ENCODE data around the gene MYBPH. TPM values are rescaled to one million over a fixed set of nuclear protein-coding genes. Genes with fewer than 3 reads are reported as not detected.

MYBPH gene
- total and polyA plus RNA-seq, 10 donors, result 0.09 to 2.7 (median 0.32) TPM; not detected in 3

GRCh38 chr1:203201516-203202205 is 26.0 kb upstream of the MYBPH start:
- intact Hi-C loops (cut with DNase I; ENCODE audit: low total_unique reads), result no loop called here
- Histone ChIP-seq H3K4me3 (peak overlapping the region in 1 of 8 donors; percentile 26), H3K27ac (peak overlapping the region in 7 of 8 donors; percentile 61 to 86 (median 74)), H3K36me3 (no peaks in the 10 kb centered on the region), H3K27me3 (replicated peaks in 1 of 7) (peaks cover 0 to 11% (median 0%) of the 10 kb centered on the region in 7 donors), H3K4me1 (peaks cover 0 to 38% (median 18%) of the 10 kb centered on the region in 6 donors), H3K9me3 (no peaks in the 10 kb centered on the region)
- WGBS, 5 donors, result 67 to 93% (median 80%) methylated on average over 10 of the region's 10 CpGs
- no peak for DNase-seq
- TF ChIP-seq CTCF (IDR thresholded peaks at IDR 0.05 in 8 of 11, conservative IDR thresholded peaks at IDR 0.05 in 3 of 11), result no peak

GRCh38 chr1:203200916-203201315 is 25.3 kb upstream of the MYBPH start:
- DNase-seq, result no peak
- intact Hi-C loops (cut with DNase I; ENCODE audit: low total_unique reads), result no loop called here
- no peaks in the 10 kb centered on the region for H3K36me3 ChIP-seq
- TF ChIP-seq POLR2A (IDR thresholded peaks at IDR 0.05) (no peak), POLR2AphosphoS5 (IDR thresholded peaks at IDR 0.05) (no peak), CTCF (IDR thresholded peaks at IDR 0.05 in 8 of 11, conservative IDR thresholded peaks at IDR 0.05 in 3 of 11) (no peak)
- peak overlapping the region in 5 of 8 donors; percentile 59 to 86 (median 74) for H3K27ac ChIP-seq
- no peaks in the 10 kb centered on the region for H3K9me3 ChIP-seq
- WGBS, 5 donors, result 28 to 56% (median 42%) methylated on average over 1 of the region's 1 CpG
- H3K4me1 ChIP-seq, result peaks cover 0 to 38% (median 18%) of the 10 kb centered on the region in 6 donors
- peaks cover 0 to 11% (median 0%) of the 10 kb centered on the region in 7 donors for H3K27me3 ChIP-seq (replicated peaks in 1 of 7)
- H3K4me3 ChIP-seq, result no peak overlapping the region

DNA sequence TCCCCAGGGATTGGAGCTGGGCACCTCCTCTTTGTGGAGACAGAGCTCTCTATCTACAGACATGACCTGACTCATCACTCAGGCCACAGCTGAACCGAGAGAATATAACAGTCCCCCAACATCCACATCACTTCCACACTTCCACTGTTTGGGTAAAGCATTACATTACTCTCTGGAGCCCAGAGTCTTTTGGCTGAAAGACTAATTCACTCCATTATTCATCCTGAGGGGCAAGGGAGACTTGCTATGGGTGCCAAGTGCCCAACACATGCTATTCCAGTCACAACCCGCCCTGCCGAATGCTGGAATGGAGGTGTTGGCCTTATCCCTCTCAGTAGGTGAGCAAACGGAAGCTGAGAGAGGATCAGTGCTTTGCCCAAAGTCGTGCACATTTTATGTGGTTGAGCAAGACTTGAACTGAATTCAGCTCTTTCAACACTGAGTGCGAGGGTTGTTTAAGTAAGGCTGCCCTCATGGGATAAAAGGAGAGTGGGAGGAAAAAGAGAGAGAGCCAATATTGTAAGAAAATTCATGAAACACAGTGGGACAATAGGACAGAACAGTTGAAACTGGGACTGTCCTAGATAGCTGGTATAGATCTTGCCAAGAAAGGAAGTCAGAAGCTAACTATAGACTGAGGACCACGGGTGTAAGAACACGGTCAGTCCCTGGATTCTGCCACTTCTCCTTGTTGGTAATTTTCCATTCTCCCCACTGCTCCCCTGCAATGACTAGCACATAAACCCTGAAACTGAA is 24.4 kb upstream of the MYBPH start:
- Histone ChIP-seq H3K4me1 (peaks cover 0 to 38% (median 20%) of the 10 kb centered on the region in 6 donors), H3K36me3 (no peaks in the 10 kb centered on the region), H3K27me3 (replicated peaks in 1 of 7) (peaks cover 0 to 11% (median 0%) of the 10 kb centered on the region in 7 donors), H3K27ac (peak overlapping the region in 7 of 8 donors; percentile 23 to 86 (median 62)), H3K9me3 (no peaks in the 10 kb centered on the region), H3K4me3 (no peak overlapping the region)
- DNase-seq, result no peak
- TF ChIP-seq POLR2AphosphoS5 (IDR thresholded peaks at IDR 0.05) (peak in 1 of 3 donors; percentile 22), CTCF (IDR thresholded peaks at IDR 0.05 in 8 of 11, conservative IDR thresholded peaks at IDR 0.05 in 3 of 11) (no peak), POLR2A (IDR thresholded peaks at IDR 0.05) (no peak)
- intact Hi-C loops (cut with DNase I; ENCODE audit: low total_unique reads), result no loop called here
- WGBS, 5 donors, result 35 to 70% (median 43%) methylated on average over 8 of the region's 8 CpGs

DNA sequence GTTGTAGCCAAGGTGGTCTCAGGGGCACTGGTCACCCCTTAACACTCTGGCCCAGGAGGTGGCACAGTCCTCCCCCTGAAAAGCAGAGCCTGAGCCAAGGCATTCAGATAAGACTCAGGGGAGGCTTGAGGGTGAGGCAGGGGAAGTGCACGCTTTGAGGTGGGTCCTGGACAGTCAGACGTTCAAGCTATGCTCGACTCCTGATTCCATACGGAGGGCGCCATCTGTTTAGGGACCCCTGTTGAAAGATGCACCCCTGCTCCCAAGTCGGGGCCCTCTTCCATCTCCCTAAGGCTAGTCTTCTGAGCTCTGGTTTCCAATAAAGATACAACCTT is 23.8 kb upstream of the MYBPH start:
- 85 to 96% (median 90%) methylated on average over 5 to 6 of the region's 6 CpGs for WGBS, 5 donors
- intact Hi-C loops (cut with DNase I; ENCODE audit: low total_unique reads), result no loop called here
- DNase-seq, result no peak

More for the DNA sequence above, 23.8 kb upstream of the MYBPH start:
- peaks cover 0 to 11% (median 0%) of the 10 kb centered on the region in 7 donors for H3K27me3 ChIP-seq (replicated peaks in 1 of 7)
- TF ChIP-seq POLR2A (IDR thresholded peaks at IDR 0.05) (no peak), POLR2AphosphoS5 (IDR thresholded peaks at IDR 0.05) (no peak), CTCF (IDR thresholded peaks at IDR 0.05 in 8 of 11, conservative IDR thresholded peaks at IDR 0.05 in 3 of 11) (no peak)
- H3K27ac ChIP-seq, result peak overlapping the region in 6 of 8 donors; percentile 23 to 86 (median 68)
- no peaks in the 10 kb centered on the region for H3K36me3 ChIP-seq
- no peaks in the 10 kb centered on the region for H3K9me3 ChIP-seq
- H3K4me3 ChIP-seq, result no peak overlapping the region
- H3K4me1 ChIP-seq, result peaks cover 0 to 38% (median 20%) of the 10 kb centered on the region in 6 donors
